ENCODE data around the gene POMT1. TPM values are rescaled to one million over a fixed set of nuclear protein-coding genes. Genes with fewer than 3 reads are reported as not detected.

POMT1 gene
- total RNA-seq, 1 donor from 2014 or later = 53.3 TPM

GRCh38 chr9:131477367-131477766 lies 25.4 kb upstream of the POMT1 start:
- Mint-ChIP-seq H3K36me3 (ENCODE audit: unreplicated experiment) (peaks cover 57% of the 10 kb centered on the region), H3K9me3 (ENCODE audit: unreplicated experiment) (no peaks in the 10 kb centered on the region), H3K27ac (ENCODE audit: unreplicated experiment) (no peak overlapping the region), H3K4me1 (ENCODE audit: unreplicated experiment) (no peaks in the 10 kb centered on the region), H3K4me3 (ENCODE audit: unreplicated experiment) (no peak overlapping the region), H3K27me3 (ENCODE audit: unreplicated experiment) (no peaks in the 10 kb centered on the region)
- DNase-seq (ENCODE audit: extremely low spot score, unreplicated experiment) = no peak
- TF ChIP-seq CTCF (IDR thresholded peaks at IDR 0.05) = no peak

GRCh38 chr9:131477816-131478419 lies 24.8 kb upstream of the POMT1 start:
- no peak overlapping the region for H3K4me3 Mint-ChIP-seq (ENCODE audit: unreplicated experiment)
- no peak for TF ChIP-seq CTCF (IDR thresholded peaks at IDR 0.05)
- H3K4me1 Mint-ChIP-seq (ENCODE audit: unreplicated experiment) = no peaks in the 10 kb centered on the region
- H3K27ac Mint-ChIP-seq (ENCODE audit: unreplicated experiment) = no peak overlapping the region
- no peak for DNase-seq (ENCODE audit: extremely low spot score, unreplicated experiment)
- no peaks in the 10 kb centered on the region for H3K9me3 Mint-ChIP-seq (ENCODE audit: unreplicated experiment)
- H3K27me3 Mint-ChIP-seq (ENCODE audit: unreplicated experiment) = no peaks in the 10 kb centered on the region
- peaks cover 59% of the 10 kb centered on the region for H3K36me3 Mint-ChIP-seq (ENCODE audit: unreplicated experiment)

- no peaks in the 10 kb centered on the region for H3K27me3 Mint-ChIP-seq (ENCODE audit: unreplicated experiment)
- no peak for DNase-seq (ENCODE audit: extremely low spot score, unreplicated experiment)
- H3K27ac Mint-ChIP-seq (ENCODE audit: unreplicated experiment) = no peak overlapping the region
- H3K9me3 Mint-ChIP-seq (ENCODE audit: unreplicated experiment) = no peaks in the 10 kb centered on the region
- TF ChIP-seq CTCF (IDR thresholded peaks at IDR 0.05) = peak; percentile 70
- peaks cover 59% of the 10 kb centered on the region for H3K36me3 Mint-ChIP-seq (ENCODE audit: unreplicated experiment)
- no peaks in the 10 kb centered on the region for H3K4me1 Mint-ChIP-seq (ENCODE audit: unreplicated experiment)
- H3K4me3 Mint-ChIP-seq (ENCODE audit: unreplicated experiment) = no peak overlapping the region
These were observed 24.3 kb upstream of the POMT1 start for GRCh38 chr9:131478421-131478868.

GRCh38 chr9:131478911-131479310 lies 23.8 kb upstream of the POMT1 start:
- H3K36me3 Mint-ChIP-seq (ENCODE audit: unreplicated experiment) = peaks cover 61% of the 10 kb centered on the region
- no peak for TF ChIP-seq CTCF (IDR thresholded peaks at IDR 0.05)
- DNase-seq (ENCODE audit: extremely low spot score, unreplicated experiment) = no peak
- H3K4me1 Mint-ChIP-seq (ENCODE audit: unreplicated experiment) = no peaks in the 10 kb centered on the region
- H3K27ac Mint-ChIP-seq (ENCODE audit: unreplicated experiment) = no peak overlapping the region
- no peaks in the 10 kb centered on the region for H3K27me3 Mint-ChIP-seq (ENCODE audit: unreplicated experiment)
- no peak overlapping the region for H3K4me3 Mint-ChIP-seq (ENCODE audit: unreplicated experiment)
- no peaks in the 10 kb centered on the region for H3K9me3 Mint-ChIP-seq (ENCODE audit: unreplicated experiment)

- H3K4me1 Mint-ChIP-seq (ENCODE audit: unreplicated experiment) = no peaks in the 10 kb centered on the region
- H3K9me3 Mint-ChIP-seq (ENCODE audit: unreplicated experiment) = no peaks in the 10 kb centered on the region
- DNase-seq (ENCODE audit: extremely low spot score, unreplicated experiment) = no peak
- H3K27me3 Mint-ChIP-seq (ENCODE audit: unreplicated experiment) = no peaks in the 10 kb centered on the region
- TF ChIP-seq CTCF (IDR thresholded peaks at IDR 0.05) = no peak
- no peak overlapping the region for H3K27ac Mint-ChIP-seq (ENCODE audit: unreplicated experiment)
- peaks cover 53% of the 10 kb centered on the region for H3K36me3 Mint-ChIP-seq (ENCODE audit: unreplicated experiment)
- no peak overlapping the region for H3K4me3 Mint-ChIP-seq (ENCODE audit: unreplicated experiment)
These were observed 22.5 kb upstream of the POMT1 start for GRCh38 chr9:131480258-131480657.
